Measurements from ENCODE around the gene AHI1. TPM values are rescaled to one million over a fixed set of nuclear protein-coding genes. Genes with fewer than 3 reads are reported as not detected.

Gene AHI1
- total RNA-seq, 1 donor from 2014 or later: 21.0 TPM

DNA sequence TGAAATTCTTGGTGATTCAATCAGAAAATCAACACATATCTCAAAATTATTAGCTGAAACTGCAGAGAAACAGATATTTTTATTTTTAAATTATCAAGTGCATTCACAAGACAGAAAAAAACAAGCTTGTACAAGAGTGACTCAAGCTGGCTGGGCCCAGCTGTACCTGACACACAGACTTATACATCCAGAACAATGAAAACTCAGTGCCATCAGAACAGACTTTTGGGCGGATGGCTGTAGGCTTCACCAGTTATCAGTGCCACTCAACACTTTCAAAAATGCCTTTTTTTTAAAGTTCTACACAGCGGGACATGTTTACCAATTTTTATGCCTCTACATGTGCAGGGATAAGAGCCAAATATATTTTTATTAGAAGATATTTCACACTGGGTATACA is 213.6 kb downstream of the AHI1 start:
- TF ChIP-seq, protein P1, sequence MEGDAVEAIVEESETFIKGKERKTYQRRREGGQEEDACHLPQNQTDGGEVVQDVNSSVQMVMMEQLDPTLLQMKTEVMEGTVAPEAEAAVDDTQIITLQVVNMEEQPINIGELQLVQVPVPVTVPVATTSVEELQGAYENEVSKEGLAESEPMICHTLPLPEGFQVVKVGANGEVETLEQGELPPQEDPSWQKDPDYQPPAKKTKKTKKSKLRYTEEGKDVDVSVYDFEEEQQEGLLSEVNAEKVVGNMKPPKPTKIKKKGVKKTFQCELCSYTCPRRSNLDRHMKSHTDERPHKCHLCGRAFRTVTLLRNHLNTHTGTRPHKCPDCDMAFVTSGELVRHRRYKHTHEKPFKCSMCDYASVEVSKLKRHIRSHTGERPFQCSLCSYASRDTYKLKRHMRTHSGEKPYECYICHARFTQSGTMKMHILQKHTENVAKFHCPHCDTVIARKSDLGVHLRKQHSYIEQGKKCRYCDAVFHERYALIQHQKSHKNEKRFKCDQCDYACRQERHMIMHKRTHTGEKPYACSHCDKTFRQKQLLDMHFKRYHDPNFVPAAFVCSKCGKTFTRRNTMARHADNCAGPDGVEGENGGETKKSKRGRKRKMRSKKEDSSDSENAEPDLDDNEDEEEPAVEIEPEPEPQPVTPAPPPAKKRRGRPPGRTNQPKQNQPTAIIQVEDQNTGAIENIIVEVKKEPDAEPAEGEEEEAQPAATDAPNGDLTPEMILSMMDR (IDR thresholded peaks at IDR 0.05): no peak
- Mint-ChIP-seq H3K4me3 (no peak overlapping the region), H3K9me3 (no peaks in the 10 kb centered on the region), H3K27ac (no peak overlapping the region), H3K4me1 (peaks cover 22% of the 10 kb centered on the region), H3K36me3 (ENCODE audit: low read depth) (peaks cover 10% of the 10 kb centered on the region), H3K27me3 (no peaks in the 10 kb centered on the region)
- intact Hi-C loops (cut with micrococcal nuclease): no loop called here
- CTCF ChIA-PET: no interaction called here
- no peak for DNase-seq
- POLR2A ChIA-PET: no interaction called here
- no peak for ATAC-seq (ENCODE audit: low read depth)

DNA sequence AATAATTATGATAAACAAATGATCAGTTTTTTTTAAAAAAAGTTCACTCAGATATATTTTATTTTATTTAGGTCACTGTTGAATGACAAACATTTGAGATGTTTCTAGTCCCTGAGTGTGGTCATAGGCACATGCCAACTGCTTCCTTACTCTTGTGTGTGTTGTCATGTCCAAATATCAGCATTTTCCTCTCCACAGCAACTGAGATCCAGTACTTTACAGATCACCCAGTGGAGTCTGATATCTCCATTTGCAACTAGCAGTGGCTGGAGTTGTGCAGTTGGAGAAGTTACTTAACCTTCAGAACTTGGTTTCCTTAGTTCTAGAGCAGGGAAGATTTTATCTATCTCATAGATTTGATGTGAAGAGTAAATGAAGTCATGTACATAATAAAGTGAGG is 215.1 kb downstream of the AHI1 start:
- no peak overlapping the region for H3K4me3 Mint-ChIP-seq
- no peaks in the 10 kb centered on the region for H3K9me3 Mint-ChIP-seq
- TF ChIP-seq, protein P1 (IDR thresholded peaks at IDR 0.05): no peak
- peaks cover 7% of the 10 kb centered on the region for H3K36me3 Mint-ChIP-seq (ENCODE audit: low read depth)
- no peaks in the 10 kb centered on the region for H3K27me3 Mint-ChIP-seq
- intact Hi-C loops (cut with micrococcal nuclease): no loop called here
- peaks cover 20% of the 10 kb centered on the region for H3K4me1 Mint-ChIP-seq
- ATAC-seq (ENCODE audit: low read depth): no peak
- H3K27ac Mint-ChIP-seq: no peak overlapping the region
- DNase-seq: no peak
- ChIA-PET CTCF (no interaction called here), POLR2A (no interaction called here)

DNA sequence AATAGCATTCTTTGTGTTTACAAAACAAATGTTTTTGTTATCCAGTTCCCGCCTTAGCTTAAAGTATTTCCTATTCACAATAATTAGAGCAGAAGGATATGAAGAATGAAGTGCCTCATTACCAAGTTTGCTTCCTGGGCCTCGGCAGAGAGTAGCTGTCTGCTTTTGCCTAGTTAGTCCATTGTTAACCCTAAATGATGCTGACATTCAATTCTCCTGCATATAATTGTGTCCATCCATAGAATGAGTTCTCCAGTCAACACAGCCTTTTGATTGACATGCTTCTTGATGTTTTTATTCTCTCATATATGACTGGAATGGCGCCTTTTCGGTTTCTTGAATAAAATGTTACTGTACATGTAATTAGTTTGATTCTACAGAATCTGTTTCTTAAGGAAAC is 215.6 kb downstream of the AHI1 start:
- no peaks in the 10 kb centered on the region for H3K27me3 Mint-ChIP-seq
- peaks cover 15% of the 10 kb centered on the region for H3K4me1 Mint-ChIP-seq
- no peak overlapping the region for H3K4me3 Mint-ChIP-seq
- CTCF ChIA-PET: interaction anchor here (1.1 kb wide), 1 partner anchor 341 kb away, joined by 4 read pairs; no protein-coding TSS in a partner anchor
- ATAC-seq (ENCODE audit: low read depth) (no peak), DNase-seq (no peak)
- H3K9me3 Mint-ChIP-seq: no peaks in the 10 kb centered on the region
- peaks cover 3% of the 10 kb centered on the region for H3K36me3 Mint-ChIP-seq (ENCODE audit: low read depth)
- no peak overlapping the region for H3K27ac Mint-ChIP-seq
- POLR2A ChIA-PET: no interaction called here
- TF ChIP-seq, protein P1 (IDR thresholded peaks at IDR 0.05): no peak
- intact Hi-C loops (cut with micrococcal nuclease): no loop called here

DNA sequence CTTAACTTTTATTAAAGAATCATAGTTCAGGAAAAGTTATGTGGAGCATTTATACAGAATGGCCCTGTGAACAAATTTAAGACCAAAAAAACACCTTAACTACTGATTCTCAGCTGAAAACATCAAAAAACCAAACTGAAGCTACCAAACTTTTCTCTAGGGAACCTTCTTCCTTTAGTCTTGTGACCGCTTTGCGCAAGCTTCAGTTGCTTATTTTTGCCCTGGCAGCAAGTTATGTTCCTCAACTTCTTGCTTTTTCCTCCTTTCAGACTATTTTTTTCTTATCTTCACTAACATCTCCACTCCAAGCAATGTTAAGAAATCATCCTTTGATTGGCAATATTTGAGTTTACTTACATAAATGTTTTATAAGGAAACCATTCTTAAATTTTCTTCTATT is 216.3 kb downstream of the AHI1 start:
- Mint-ChIP-seq H3K27ac (peak overlapping the region; percentile 18), H3K27me3 (no peaks in the 10 kb centered on the region), H3K9me3 (peaks cover 2% of the 10 kb centered on the region), H3K4me3 (no peak overlapping the region), H3K36me3 (ENCODE audit: low read depth) (peaks cover 3% of the 10 kb centered on the region), H3K4me1 (peaks cover 12% of the 10 kb centered on the region)
- TF ChIP-seq, protein P1 (IDR thresholded peaks at IDR 0.05): no peak
- DNase-seq (no peak), ATAC-seq (ENCODE audit: low read depth) (no peak)
- intact Hi-C loops (cut with micrococcal nuclease): no loop called here
- ChIA-PET CTCF (interaction anchor here (1.1 kb wide), 1 partner anchor 341 kb away, joined by 4 read pairs; no protein-coding TSS in a partner anchor), POLR2A (no interaction called here)

DNA sequence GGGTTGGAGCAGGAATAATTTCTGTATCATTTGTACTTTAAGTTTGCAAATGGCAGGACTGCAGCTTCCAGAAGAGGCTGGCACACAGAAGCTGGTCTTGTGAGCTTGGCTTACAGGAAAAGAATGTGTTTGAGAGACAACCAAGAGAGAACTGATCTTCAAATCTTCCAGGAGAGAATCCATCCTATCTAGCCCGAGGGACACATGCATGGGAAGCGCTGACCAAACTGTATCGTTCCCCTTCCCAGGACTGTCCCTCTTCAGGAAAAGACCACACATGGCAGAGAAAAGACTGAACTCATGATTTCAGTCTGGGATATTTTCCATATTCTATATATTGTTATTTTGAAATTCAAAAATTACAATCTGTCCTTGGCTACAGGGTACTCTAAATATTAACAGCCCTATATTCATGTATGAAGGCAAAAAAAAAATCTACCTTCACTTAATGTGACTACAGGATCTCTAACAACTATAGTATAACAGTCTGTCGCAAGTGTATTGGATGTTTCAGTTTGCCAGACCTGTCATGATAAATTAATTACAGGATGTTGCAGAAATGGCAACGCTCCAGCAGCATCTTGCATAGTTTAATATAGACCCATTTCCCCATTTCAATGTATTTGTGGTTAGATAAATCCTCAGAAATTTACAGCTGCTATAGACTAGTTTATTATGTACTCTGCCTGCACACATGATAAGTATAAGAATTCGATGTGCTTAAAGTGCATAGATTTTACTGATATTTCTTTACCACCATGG is 217.0 kb downstream of the AHI1 start:
- H3K27me3 Mint-ChIP-seq: no peaks in the 10 kb centered on the region
- peaks cover 2% of the 10 kb centered on the region for H3K9me3 Mint-ChIP-seq
- no peak overlapping the region for H3K4me3 Mint-ChIP-seq
- peaks cover 3% of the 10 kb centered on the region for H3K36me3 Mint-ChIP-seq (ENCODE audit: low read depth)
- H3K4me1 Mint-ChIP-seq: peaks cover 12% of the 10 kb centered on the region
- ChIA-PET POLR2A (no interaction called here), CTCF (interaction anchor here (0.5 to 1.1 kb wide), 2 partner anchors 100 to 340 kb away, joined by 3 to 4 read pairs; no protein-coding TSS in a partner anchor)
- TF ChIP-seq, protein P1 (IDR thresholded peaks at IDR 0.05): no peak
- intact Hi-C loops (cut with micrococcal nuclease): no loop called here
- ATAC-seq (ENCODE audit: low read depth) (no peak), DNase-seq (no peak)
- no peak overlapping the region for H3K27ac Mint-ChIP-seq
